Activated naive CD8-positive, alpha-beta T cell treated with anti-CD3 and anti-CD28 coated beads, Interleukin-2, amount 50 U/mL, for 16 hours (primary cell): Measurements from ENCODE around the gene PLXNB2.
A peak's percentile ranks its signal among the peaks of the same experiment; 100 is the strongest.

ENCODE experiments used
- DNase-seq: peaks from one replicate; pipeline ENCODE4 v3.0.0-alpha.2; 2020; ENCODE audit warnings: low read depth, low spot score

The PLXNB2 gene

DNA sequence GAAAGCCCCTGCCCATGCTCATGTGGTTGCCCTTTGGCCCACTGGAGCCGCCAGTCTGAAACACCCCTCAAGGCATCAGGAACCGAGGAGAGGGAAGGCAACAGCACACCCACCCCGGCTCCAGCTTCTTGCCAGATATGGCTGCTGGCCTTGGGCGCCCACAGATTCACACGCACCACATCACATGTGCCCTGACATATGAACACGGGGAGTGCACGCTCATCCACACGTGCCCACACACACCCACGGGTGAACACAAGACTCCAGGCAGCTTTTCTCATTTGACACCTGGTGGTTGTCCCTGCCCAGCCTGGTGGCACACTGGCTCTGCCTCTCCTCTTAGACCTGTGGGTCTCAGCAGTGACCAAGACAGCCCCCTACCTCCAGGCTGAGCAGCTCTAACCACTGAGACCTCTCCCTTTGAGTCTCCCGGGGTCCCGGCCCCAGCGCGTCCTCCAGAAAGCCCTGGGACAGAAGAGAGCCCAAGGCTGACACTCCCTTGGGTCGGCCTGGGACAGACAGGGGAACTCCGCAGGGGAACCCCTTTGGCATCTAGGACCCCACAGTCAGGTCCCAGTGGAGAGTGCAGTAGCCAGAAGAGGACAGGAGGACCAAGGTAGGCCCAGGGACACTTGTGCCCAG, 43.2 kb downstream of the PLXNB2 start:
- DNase-seq = no peak

DNA sequence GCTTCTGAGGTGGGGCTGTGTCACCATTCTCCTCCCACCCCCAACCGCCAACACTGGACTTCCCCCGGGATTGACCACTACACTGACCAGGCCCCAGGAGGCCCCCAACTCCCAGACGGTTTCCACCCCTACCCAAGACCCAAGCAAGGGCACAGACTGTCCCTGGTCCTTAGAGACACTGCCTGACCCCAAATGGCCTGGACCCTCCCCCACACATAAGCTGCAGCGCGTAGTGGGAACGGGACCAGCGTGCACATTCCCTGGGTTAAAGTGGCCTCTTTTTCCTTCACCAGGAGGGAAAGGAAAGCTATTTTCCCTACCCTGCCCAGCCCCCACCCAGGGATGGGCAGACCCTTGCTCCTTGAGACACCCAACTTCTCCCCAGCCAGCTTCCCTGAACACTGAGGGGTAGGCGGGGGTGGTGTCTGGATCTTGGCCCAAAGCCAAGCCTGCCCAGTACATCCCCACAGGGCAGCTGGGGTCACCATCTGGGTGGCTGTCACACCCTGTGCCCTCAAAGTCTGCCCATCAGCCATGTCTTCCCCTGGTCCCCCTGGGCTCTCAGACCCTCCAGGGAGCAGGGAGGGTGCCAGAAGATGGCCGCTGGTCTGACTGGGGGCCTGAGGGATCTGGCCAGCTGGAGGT, 44.4 kb downstream of the PLXNB2 start:
- DNase-seq = no peak

DNA sequence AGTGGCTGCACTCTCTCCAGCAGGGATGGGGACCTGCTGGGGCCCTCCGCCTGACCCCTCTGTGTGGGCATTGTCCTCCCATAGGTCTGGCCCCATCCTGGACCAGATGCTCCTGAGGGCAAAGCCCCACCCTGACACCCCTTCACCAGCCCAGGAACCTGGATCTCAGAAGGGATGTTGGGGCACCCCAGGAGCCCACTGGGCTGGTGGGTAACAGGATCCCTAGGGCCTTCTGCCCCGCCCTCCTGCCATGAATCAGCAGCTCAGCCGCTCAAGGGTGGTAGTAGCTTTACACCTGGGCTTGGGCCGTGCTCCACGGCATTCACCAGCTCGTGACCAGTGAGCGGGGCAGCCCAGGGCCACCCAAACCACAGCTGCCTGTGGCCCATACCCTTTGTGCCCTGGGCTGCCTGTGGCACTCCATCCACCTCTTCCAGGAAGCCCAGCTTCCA, 45.0 kb downstream of the PLXNB2 start:
- DNase-seq = no peak

DNA sequence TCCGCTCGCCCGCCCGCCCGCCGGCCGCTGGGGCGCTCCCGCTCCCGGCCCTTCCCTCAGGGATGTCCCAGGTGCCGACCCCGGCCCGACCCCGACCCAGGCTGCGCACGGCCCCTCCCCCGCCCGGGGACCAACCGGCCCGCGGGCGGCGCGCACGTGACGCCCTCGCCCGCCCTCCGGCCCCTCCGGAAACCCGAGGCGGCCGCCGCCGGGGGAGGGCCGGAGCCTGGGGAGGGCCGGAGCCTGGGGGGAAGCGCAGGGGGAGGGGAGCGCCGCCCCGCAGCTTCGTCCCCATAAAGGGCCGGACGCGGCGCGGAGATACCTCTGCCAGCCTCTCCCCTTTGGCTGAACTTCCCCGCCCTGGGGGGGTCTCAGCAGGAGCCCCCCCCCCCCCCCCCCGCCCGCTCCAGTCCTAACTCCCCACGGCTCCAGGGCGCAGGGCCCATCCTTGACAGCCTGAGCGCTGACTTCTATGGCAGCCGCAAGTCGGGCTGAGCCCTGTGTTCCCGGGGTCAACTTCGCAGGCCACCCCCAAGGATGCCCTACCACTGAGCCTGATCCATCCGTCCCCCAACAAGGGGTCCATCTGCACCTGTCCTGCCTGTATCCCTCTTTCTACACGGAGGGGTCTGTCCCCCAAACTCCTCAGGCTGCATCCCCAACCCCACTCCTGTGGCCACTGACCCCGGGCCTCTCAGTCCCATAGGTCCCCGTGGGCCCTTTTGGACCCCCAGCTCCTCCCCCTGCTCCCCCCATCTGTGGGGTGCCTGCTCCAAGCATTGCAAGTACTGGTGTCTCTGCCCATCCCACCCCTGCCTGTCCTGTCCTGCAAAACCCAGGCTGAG, 45.6 kb downstream of the PLXNB2 start, which contains the start of gene MAPK12:
MAPK12 (minus strand) TSS at position 69 of the 845 bp plus-strand sequence. CDS start 174 bp downstream, outside the sequence.
- no peak for DNase-seq

DNA sequence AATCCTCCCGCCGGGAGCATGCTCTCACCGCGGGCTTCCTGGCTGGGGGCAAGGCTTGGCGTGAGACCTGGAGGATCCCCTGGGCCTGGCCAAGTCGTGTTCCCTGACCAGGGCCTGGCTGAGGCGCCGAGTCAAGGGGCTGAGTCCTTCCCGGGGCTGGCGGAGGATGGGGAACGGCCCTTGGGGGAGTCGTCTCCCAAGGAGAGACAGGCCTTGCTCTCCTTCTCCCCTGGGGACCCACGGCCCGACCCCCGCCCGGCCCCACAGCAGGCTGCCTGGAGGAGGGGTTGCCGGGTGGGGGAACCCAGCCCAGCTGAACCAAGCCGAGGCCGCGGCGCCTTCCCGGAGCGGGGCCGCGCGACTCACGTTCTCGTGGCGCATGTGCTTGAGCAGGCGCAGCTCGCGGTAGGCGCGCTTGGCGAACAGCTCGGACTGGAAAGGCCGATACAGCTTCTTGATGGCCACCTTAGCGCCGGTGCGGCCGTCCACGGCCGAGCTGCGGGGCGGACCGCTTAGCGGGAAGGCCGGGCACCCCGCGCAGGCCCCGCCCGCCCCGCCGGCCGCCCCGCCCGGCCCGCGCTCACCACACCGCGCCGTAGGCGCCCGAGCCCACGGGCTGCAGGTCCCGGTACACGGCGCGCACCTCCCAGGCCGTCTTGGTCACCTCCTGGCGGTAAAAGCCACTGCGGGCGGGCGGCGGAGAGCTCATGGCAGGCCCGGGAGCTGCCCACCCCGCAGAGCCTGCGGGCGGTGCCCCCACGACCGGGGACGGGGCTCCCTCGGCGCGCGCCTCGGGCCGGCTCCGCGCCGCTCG, 46.4 kb downstream of the PLXNB2 start:
- DNase-seq = no peak

DNA sequence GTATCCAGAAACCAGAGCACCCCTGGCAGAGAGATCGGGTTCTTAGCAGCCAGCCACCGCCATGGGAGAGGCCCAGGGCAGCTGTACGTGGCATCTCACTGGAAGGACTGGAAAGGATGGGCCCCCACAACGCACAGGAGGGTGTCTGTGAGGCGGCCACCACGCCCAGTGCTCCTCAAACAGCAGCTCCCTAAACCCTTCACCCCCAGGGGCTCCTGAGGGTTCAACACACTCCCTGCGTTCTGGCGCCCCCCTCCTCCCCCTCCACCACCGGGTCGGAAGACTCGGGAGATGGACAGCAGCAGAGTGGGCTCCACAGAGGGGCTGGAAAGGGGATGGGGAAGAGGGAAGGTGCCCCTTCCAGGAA, 47.0 kb downstream of the PLXNB2 start:
- no peak for DNase-seq

DNA sequence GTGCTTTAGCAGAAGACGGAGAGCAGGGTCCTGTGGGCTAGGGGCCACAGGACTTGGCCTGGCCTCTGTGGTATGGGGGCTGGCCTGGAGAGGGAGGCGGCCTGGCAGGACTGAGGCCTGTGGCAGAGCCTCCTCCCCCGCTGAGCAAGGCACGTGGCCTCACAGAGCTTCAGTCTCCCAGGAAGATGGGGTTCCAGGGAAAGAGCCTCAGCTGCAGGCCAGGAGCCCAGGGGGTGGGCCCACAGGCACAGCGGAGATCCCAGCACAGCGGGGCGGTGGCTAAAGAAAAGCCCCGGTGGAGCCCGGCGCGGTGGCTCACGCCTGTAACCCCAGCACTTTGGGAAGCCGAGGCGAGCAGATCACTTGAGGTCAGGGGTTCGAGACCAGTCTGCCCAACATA, 48.1 kb downstream of the PLXNB2 start:
- no peak for DNase-seq

DNA sequence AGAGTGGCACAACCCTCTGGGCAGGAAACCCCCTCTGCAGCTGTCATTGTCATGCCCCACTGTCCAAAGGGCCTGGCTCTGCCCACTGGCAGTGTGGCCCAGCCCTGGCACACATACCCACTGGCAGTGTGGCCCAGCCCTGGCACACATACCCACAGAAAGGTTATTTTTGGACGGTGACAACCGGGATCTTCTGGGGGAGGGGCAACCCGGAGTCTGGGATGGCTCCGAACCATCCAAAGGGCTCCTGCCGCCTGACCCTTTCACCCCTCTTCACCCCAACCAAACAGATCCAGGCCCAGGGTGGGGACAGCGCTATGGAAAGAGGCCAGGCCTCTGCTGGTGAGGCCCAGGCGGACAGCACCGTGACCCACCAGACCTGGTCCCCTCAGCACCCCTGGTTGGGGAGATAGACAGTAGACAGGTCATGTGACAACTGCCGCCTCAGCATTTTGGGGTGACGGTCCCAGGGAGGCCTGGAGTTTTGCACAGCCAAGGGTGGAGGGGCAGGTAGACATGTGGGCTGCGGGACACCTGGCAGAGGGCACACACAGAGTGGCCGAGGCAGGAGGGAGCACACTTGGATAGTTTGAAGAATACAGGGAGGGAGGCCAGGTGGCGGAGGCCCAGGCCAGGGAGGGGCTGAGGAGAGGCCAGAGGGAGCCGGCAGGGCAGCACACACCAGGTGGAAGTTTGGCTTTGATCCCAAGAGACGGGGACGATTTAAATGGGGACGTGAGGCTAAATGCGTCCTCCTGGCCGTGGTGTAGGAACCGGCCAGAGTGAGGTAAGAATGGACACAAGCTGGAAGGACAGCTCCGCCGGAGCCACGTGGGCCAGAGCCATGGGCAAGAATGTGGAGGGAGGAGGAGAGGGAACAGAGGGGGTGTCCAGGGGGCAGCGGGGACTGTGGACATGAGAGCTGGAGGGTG, 48.8 kb downstream of the PLXNB2 start:
- DNase-seq = no peak

DNA sequence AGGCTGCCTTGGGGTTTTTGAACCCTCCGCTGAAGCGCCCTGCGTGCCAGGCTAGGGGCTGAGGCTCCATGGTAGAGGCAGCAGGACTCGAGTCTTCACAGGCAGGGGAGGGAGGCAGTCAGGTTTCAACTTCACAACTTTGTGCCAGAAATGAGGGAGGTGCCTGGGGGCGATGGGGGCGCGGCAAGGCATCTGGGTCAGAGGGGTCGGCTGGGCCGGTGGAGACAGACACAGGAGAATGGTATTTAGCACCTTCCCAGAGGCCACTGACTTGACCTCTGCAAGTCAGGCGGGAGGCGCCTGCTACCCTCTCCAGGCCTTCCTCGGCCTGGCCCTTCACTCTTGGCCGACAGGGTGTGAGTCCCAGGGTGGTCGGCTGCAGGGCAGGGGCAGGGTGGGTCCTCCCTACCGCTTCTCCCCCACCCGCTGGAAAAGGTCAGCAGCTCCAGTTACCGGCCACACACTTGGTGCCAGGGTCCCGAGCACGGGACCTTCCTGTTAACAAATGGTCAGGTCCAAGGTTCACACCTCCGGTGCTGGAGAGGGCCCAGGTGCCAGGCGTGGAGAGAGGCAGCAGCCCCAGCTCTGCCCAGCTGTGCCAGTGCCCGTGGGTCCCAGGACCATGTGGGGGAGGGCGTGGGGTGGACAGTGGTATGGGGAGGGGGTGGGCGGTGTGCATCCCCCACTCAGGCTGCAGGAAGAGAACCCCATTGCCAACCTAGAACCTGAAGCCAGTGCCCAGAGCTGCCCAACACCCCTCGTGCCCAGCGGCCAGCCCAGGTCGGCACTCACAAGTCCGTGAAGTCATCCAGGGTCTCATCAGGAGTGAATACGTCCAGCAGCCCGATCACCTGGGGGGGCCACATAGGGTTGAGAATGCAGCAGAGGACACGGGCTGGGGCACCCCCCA, 49.7 kb downstream of the PLXNB2 start:
- no peak for DNase-seq

DNA sequence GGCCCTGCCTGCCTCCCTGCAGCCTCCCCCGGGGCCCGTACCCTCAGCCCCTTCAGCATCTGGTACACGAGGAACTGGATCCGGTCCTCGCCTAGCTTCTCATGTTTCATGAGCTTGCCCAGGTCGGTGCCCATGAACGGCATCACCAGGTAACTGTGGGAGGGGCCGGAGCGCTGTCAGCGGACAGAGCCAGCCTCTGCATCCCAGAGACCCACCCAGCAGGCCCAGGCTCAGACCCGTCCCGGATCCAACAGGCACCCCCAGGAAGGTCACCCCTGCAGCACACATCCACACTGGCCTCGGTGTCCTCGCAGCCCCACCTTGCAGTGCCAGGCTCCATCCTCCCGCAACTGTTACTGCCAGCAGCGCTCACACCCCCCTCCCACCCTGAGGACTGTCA, 50.4 kb downstream of the PLXNB2 start:
- no peak for DNase-seq

DNA sequence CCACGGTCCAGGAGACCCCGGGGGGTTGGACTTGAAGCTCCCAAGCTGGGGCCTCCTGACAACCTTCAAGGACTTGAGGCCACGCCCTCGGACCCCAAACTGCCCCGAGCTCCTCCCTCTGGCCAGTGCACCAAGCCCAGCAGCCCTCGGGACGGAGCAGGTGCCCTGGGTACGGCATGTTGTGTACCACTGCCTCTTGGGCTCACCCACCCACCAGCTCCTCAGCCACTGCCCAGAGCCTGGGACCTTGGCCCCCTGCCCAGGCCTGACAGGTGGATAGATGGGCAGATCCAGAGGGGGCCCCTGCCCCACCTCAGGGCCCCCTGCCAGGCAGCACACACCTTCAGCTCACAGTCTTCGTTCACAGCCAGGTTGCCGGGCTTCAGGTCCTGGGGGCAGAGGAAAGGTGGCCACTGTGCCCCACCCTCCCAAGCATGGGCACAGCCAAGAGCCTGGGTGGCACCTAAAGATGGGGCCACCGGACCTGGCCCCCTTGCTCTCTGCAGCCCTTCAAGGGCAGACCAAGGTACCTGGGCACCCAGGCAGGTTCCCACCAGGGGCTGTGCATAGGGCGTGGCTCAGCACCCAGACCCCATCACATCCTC, 51.1 kb downstream of the PLXNB2 start:
- no peak for DNase-seq

DNA sequence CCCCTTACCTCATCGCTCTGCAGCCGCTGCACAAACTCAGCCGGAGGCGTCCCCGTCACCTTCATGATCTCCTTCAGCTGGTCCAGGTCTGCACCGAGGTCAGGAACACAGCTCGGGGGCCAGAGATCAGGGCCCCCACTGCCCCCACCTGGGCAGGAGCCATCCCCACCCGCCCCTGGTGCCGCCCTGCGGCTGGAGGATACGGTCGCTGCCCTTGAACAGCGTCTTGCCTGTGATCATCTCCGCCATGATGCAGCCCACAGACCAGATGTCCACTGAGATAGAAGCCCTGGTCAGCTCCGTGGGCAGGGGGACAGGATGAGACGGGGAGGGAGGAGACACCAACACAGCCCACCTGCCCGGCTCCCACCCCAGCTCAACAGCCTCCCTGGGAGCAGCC, 51.8 kb downstream of the PLXNB2 start:
- DNase-seq = no peak

DNA sequence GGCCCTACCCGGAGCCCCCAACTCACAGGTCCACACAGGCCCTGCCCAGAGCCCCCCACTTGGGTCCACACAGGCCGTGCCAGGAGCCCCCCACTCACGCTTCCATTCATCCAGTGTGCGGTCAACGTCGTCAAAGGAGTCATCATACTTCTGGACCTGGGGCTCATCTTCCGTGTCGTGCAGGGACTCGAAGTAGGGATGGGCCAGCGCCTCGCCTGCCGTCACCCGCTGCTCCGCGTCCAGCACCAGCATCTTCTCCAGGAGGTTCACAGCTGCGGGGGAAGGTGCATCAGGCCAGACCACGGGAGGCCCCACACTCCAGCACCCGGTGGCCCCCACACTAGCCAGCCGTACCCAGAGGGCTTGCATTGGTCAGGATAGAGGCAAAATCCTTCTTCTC, 52.3 kb downstream of the PLXNB2 start:
- no peak for DNase-seq

DNA sequence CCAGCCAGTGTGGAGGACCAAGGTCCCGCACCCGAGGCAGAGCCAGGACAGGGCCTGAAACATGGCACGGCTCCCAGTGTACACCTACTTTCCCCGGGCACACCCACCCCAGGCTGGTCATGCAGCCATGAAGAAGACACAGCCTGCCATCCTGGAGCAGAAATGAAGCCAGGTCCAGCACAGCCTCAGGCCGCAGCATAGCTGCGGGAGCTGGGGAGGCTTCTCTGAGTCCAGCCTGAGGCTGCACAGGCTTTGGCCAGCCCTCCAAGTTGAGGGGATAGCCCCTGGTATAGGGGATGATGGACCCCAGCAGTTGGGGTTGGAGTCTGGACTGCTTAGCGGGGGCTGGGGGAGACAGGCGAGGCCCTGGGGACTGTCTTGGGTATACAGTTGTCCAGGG, 53.5 kb downstream of the PLXNB2 start:
- no peak for DNase-seq

DNA sequence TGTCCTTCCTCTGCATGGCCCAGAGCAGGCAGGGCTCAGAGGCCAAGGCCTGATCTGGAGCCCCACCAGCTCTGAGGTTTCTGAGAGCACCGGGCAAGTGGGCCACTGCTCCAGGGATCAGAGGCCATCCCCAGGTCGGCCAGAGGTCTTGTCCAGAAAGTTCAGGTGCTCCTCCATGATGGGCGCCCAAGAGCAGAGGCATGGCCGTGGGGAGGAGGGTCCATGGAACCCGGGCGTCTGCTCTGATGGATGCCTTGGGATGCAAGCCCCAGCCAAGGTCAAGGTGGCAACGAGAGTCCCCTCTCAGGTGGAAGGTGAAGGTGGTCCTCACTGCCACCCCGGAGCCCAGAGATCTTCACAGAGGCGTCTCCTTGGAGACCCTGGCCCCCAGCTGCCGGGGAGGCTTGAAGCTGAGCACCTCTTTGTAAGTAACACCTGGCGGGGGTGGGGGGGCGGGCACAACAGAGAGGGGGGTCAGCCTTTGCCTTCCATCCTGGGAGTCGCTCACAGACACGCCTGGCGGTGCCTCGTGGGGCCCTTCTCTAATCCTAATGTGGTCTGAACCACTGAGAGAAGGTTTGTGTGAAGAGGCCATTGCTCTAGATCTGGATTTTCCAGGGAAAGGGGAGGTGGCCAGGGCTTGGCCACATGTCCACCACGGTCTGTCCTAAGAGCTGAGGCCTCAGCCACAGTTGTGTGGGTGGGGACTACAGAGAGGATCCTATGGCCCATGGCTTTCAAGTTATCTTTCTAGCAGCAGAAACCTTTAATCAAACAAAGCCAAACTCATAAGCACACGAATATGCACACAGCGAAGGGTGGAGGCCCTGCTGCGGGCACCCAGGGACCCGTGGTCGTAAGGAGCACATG, 54.2 kb downstream of the PLXNB2 start:
- no peak for DNase-seq

DNA sequence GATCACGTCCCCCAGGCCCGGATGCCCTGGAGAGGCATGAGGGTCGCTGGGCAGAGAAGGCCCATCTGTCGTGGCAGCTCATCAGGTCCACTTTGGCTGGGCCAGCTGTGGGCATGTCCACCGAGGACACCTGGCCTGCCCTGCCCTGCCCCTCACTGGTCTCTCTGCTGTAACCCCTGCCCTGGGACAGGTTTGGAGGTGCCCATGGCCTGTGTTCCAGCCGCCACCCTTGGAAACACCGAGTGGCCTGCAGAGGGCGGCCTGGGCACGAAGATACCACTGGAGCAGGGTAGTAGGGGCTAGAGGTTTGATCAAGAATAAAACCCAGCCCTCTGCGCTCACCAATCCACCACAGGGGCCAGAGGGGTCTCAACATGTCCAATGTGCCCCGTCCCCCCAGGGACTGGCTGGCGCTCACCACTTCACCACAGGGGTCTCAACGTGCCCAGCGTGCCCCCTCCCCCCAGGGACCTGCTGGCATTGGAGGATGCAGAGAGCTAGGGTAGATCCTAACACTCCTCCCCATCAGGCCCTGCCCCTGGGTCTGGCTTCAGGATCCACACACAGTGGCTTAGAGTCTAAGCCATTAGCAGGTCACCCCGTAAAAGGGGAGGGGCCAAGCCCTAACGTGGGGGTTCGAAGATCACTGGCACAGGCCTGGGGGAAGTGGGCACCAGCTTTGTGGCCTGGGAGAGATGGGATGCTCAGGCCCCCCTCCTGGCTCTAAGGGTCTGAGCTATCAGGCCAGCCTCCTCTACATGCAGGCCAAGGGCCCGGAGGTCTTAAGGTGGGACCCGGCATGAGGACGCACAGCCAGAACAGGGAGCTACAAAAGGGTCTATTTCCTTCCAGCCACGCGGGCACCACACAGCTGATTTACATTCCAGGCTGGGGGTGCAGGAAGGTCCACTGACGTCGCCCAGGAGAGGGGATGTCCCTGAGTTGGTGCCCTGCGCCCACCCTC, 55.1 kb downstream of the PLXNB2 start:
- DNase-seq = peak; percentile 44

DNA sequence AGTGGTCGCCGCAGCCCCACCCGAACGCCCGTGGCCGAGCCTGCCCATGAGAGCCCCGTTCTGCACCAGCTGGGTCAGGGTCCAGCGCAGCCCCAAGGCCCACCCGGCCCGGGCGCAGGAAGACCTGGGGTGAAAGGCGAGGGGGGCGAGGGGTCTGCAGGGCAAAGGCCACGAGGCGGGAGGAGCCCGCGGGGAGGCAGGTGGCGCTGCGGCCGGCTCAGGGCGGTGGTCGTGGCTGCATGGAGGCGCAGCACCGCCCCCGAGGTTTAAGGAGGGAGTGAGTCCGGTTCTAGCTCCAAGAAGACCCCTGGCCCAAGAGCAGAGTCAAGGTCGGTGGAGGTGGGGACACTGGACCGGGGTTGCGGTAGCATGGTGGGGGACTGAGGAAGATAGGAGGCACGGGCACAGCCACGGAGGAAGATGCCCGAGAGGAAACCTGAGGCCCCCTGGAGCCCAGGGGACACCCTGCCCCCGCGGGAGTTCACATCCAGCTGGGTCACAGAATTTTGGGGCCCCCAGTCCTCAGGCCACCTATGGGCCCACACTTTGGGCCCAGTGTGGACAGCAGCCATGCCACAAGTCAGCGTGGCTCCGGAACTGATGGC, 55.9 kb downstream of the PLXNB2 start:
- no peak for DNase-seq
